WERI-Rb-1 (cell line): ENCODE measurements around the gene KREMEN1.

ENCODE experiments used
- DNase-seq: peaks from one replicate; pipeline ENCODE4 v3.0.0-alpha.2; 2020
- H3K27ac ChIP-seq: fragments of 250-450 bp; sonication (Bioruptor Pico); 2 replicates; pipeline ENCODE4 v1.5.1; 2020; ENCODE audit warnings: mild to moderate bottlenecking, moderate library complexity
- H3K27me3 ChIP-seq: fragments of 250-450 bp; sonication (Bioruptor Pico); 2 replicates; pipeline ENCODE4 v1.5.1; 2021; ENCODE audit warnings: mild to moderate bottlenecking, low read depth, moderate library complexity; ENCODE audit not compliant: insufficient read depth, severe bottlenecking
- H3K36me3 ChIP-seq: fragments of 250-450 bp; sonication (Bioruptor Pico); 2 replicates; pipeline ENCODE4 v1.5.1; 2020; ENCODE audit warnings: mild to moderate bottlenecking, moderate library complexity
- H3K4me3 ChIP-seq: 2 replicates; pipeline ENCODE4 v1.5.1; 2011; ENCODE audit warnings: low read depth, mild to moderate bottlenecking, control low read depth, low read length
- H3K9me3 ChIP-seq: fragments of 250-450 bp; sonication (Bioruptor Pico); 2 replicates; pipeline ENCODE4 v1.5.1; 2021; ENCODE audit warnings: mild to moderate bottlenecking, moderate library complexity; ENCODE audit not compliant: severe bottlenecking
- TF ChIP-seq, protein P1 (sequence below): IDR thresholded peaks from 2 replicates; pipeline ENCODE4 v1.5.1; 2011; ENCODE audit warnings: low read depth, mild to moderate bottlenecking, control low read depth, inconsistent platforms, low read length

The KREMEN1 gene

GRCh38 chr22:29061773-29062172 lies 11.1 kb upstream of the KREMEN1 start, which contains the start of gene C22orf31:
TSS of gene C22orf31 (minus strand) at chr22:29061831. CDS start at chr22:29061792, 39 bp downstream.
- no peak within 1 kb of the TSS for H3K4me3 ChIP-seq

GRCh38 chr22:29062286-29062821 lies 10.5 kb upstream of the KREMEN1 start:
- no peaks in the 10 kb centered on the region for H3K9me3 ChIP-seq
- H3K36me3 ChIP-seq = no peaks in the 10 kb centered on the region
- DNase-seq = no peak
- TF ChIP-seq, protein P1, sequence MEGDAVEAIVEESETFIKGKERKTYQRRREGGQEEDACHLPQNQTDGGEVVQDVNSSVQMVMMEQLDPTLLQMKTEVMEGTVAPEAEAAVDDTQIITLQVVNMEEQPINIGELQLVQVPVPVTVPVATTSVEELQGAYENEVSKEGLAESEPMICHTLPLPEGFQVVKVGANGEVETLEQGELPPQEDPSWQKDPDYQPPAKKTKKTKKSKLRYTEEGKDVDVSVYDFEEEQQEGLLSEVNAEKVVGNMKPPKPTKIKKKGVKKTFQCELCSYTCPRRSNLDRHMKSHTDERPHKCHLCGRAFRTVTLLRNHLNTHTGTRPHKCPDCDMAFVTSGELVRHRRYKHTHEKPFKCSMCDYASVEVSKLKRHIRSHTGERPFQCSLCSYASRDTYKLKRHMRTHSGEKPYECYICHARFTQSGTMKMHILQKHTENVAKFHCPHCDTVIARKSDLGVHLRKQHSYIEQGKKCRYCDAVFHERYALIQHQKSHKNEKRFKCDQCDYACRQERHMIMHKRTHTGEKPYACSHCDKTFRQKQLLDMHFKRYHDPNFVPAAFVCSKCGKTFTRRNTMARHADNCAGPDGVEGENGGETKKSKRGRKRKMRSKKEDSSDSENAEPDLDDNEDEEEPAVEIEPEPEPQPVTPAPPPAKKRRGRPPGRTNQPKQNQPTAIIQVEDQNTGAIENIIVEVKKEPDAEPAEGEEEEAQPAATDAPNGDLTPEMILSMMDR = no peak
- no peak overlapping the region for H3K27ac ChIP-seq
- H3K27me3 ChIP-seq = no peaks in the 10 kb centered on the region
- no peak overlapping the region for H3K4me3 ChIP-seq

More at GRCh38 chr22:29061773-29062172, 11.1 kb upstream of the KREMEN1 start, which contains the start of gene C22orf31:
- Histone ChIP-seq H3K27ac (no peak within 1 kb of the TSS), H3K27me3 (no peaks in the 10 kb centered on the region), H3K36me3 (no peaks in the 10 kb centered on the region), H3K9me3 (no peaks in the 10 kb centered on the region)
- TF ChIP-seq, protein P1 = no peak
- no peak for DNase-seq

DNA sequence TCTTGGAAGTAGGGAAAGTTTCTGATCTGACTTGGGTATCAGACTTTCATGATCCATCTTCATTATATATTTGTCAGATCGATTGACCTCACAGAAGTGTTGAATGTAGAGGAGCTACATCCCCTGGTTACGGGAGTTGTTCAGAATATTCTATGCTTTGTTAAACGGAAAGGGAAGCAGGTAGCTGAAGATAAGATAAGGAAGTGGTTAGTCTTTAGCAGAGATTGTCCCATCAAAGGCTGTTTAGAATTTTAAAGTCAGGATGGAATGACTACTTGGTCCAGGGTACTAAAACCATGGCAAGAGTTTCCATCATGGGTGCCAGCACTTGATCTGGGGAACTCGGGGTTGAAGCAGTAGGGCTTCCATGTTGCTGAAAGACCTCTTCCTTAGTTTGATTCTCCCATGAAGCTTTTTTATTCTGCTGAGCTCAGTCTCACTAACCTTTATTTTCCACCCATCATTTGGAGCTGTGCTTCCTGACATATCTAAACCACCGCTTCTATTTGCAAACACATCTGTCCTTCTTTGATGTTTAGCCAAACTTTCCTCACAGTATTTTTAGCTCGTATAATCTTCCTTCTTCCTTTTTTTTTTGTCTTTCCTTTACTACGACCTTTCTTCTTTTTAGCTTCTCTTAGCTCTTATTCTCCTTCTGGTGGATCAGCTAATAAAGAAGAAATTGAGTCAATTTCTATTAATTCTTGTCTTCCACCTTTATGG lies 7.2 kb upstream of the KREMEN1 start:
- TF ChIP-seq, protein P1 = no peak
- Histone ChIP-seq H3K36me3 (no peaks in the 10 kb centered on the region), H3K9me3 (no peaks in the 10 kb centered on the region), H3K27me3 (no peaks in the 10 kb centered on the region), H3K4me3 (no peak overlapping the region), H3K27ac (no peak overlapping the region)
- DNase-seq = no peak

DNA sequence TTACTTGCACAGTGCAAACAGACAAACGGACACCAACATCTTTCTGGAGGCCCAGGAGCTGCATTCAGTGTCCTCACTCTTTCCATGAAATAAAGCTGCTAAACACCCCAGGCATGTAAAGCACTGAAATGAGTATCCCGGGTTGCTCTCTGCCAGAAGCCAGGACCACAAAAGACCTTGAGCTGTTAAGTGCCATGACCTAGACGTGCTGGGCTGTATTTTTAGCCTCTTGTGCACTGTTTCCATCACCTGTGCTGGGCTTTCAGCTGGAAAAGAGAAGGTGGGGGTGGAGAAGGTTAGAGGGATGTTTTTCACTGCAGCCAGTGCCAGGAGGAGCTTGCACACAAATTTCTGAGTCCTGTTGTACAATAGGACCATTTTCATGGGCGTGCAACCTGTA lies 3.4 kb upstream of the KREMEN1 start:
- Histone ChIP-seq H3K27ac (no peak overlapping the region), H3K4me3 (no peak overlapping the region), H3K9me3 (peaks cover 2% of the 10 kb centered on the region), H3K36me3 (no peaks in the 10 kb centered on the region), H3K27me3 (no peaks in the 10 kb centered on the region)
- DNase-seq = no peak
- TF ChIP-seq, protein P1 = no peak

- Histone ChIP-seq H3K27ac (no peak overlapping the region), H3K4me3 (no peak overlapping the region), H3K27me3 (no peaks in the 10 kb centered on the region), H3K36me3 (no peaks in the 10 kb centered on the region), H3K9me3 (peaks cover 2% of the 10 kb centered on the region)
- no peak for DNase-seq
- TF ChIP-seq, protein P1 = no peak
Observed at GRCh38 chr22:29070490-29070889, 2.3 kb upstream of the KREMEN1 start.
